Right lobe of liver (tissue), 4 donors: Measurements from ENCODE around the gene KRT28.

ENCODE experiments used
- POLR2A ChIP-seq: fragments of 450-650 bp; IDR thresholded peaks from one replicate; pipeline ENCODE4 v1.6.1; 2017; ENCODE audit warnings: antibody characterized with exemption, mild to moderate bottlenecking
- TF ChIP-seq, protein P1 (sequence below), 4 donors: fragments of 200-600 bp in 3 of 4; fragments of 450-650 bp in 1 of 4; IDR thresholded peaks; one replicate each; pipeline versions ENCODE4 v1.5.1 to v1.8.0; 2016 to 2022; ENCODE audit warnings: antibody characterized with exemption in 4 of 4, mild to moderate bottlenecking in 2 of 4
- donor health status: DM: no; HTN: no; CAD: no.
- donor health status: DM: no; HTN: no; CAD: no.
- donor health status: DM: no; HTN: yes; CAD: no.

DNA sequence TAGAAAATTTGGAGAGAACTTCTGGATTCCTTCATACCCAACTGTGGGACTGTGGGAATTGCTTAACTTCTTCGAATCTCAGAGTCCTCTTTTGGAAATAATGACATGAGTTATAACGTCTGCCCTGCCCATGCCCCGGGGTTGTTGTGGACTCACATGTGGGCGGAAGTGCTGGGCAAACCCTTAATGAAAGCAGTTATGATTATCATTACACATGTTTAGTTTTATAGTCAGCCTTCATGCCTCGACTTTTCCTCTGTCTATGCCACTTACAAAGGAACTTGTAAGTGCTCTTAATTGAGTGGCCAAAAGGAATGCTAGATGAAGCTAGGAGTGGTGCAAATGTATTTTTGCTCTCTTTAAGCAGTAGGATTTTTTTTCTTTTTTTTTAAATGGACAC lies 21.3 kb downstream of the KRT28 start:
- TF ChIP-seq, protein P1, sequence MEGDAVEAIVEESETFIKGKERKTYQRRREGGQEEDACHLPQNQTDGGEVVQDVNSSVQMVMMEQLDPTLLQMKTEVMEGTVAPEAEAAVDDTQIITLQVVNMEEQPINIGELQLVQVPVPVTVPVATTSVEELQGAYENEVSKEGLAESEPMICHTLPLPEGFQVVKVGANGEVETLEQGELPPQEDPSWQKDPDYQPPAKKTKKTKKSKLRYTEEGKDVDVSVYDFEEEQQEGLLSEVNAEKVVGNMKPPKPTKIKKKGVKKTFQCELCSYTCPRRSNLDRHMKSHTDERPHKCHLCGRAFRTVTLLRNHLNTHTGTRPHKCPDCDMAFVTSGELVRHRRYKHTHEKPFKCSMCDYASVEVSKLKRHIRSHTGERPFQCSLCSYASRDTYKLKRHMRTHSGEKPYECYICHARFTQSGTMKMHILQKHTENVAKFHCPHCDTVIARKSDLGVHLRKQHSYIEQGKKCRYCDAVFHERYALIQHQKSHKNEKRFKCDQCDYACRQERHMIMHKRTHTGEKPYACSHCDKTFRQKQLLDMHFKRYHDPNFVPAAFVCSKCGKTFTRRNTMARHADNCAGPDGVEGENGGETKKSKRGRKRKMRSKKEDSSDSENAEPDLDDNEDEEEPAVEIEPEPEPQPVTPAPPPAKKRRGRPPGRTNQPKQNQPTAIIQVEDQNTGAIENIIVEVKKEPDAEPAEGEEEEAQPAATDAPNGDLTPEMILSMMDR (IDR thresholded peaks at IDR 0.05), result no peak
- TF ChIP-seq POLR2A, result no peak
